GM12878 (cell line): Measurements from ENCODE around the gene COL2A1. TPM values are rescaled to one million over a fixed set of nuclear protein-coding genes. Genes with fewer than 3 reads are reported as not detected.

Experiments used
- ATAC-seq: fragments of 200-7000 bp; cut with Tn5 transposase; 3 replicates; pipeline ENCODE4 v1.9.1; 2020; ENCODE audit warnings: mild to moderate bottlenecking, moderate library complexity
- BruUV-seq: library from RNA; stranded (reverse); fragments of 400-500 nt; replicated peaks from 2 replicates; lab custom pipeline; 2021; lab: Mats Ljungman, UMichigan
- CTCF ChIA-PET: fragments of 300-600 bp; sonication (Branson Sonifier 250); formaldehyde crosslinking; extraction: SDS; loops from one replicate; lab custom pipeline; 2021; ENCODE audit warnings: inconsistent platforms; lab: Yijun Ruan, JAX
- POLR2A ChIA-PET: fragments of 350-600 bp; formaldehyde crosslinking; extraction: SDS; loops from one replicate; lab custom pipeline; 2021; ENCODE audit warnings: inconsistent platforms; lab: Charles Lee
- RAD21 ChIA-PET: fragments of 300-600 bp; sonication (Branson Sonifier 250); formaldehyde crosslinking; loops from one replicate; lab custom pipeline; 2023; ENCODE audit warnings: antibody characterized with exemption; ENCODE audit not compliant: unreplicated experiment; lab: Charles Lee
- SMC1A ChIA-PET: fragments of 300-600 bp; sonication (Branson Sonifier 250); formaldehyde crosslinking; loops from one replicate; lab custom pipeline; 2023; ENCODE audit not compliant: unreplicated experiment, uncharacterized antibody; lab: Charles Lee
- DNase-seq: peaks from one replicate; pipeline ENCODE4 v3.0.0-alpha.2; 2011; ENCODE audit warnings: low read depth, low spot score
- FAIRE-seq: peaks from 3 replicates; lab custom pipeline; 2011; peaks lifted over from hg19 to GRCh38; lab: Jason Lieb, UNC
- H2AFZ ChIP-seq: 2 replicates; pipeline ENCODE4 v1.6.0; 2011; ENCODE audit warnings: low read depth, low read length, control low read depth; ENCODE audit not compliant: control insufficient read depth
- H3K27ac ChIP-seq: 2 replicates; pipeline ENCODE4 v1.5.1; 2011; ENCODE audit warnings: control low read depth; ENCODE audit not compliant: control insufficient read depth, insufficient read depth
- H3K27me3 ChIP-seq, 2 experiments: replicated peaks in 1 of 2; 2 replicates each; pipeline versions ENCODE4 v1.6.0 to v1.6.1; 2011; ENCODE audit warnings: low read length in 1 of 2; ENCODE audit not compliant: control insufficient read depth in 2 of 2, insufficient read depth in 2 of 2
- H3K36me3 ChIP-seq, 2 experiments: 2 replicates each; pipeline ENCODE4 v1.5.1; 2011; ENCODE audit warnings: low read length in 1 of 2; ENCODE audit not compliant: control insufficient read depth in 2 of 2, insufficient read depth in 2 of 2
- H3K4me1 ChIP-seq: 2 replicates; pipeline ENCODE4 v1.6.1; 2011; ENCODE audit warnings: mild to moderate bottlenecking, low read length, moderate library complexity, mixed read lengths; ENCODE audit not compliant: control insufficient read depth, insufficient read depth
- H3K4me2 ChIP-seq: 2 replicates; pipeline ENCODE4 v1.6.0; 2011; ENCODE audit warnings: control low read depth; ENCODE audit not compliant: control insufficient read depth, insufficient read depth
- H3K4me3 ChIP-seq: fragments of 200-600 bp; sonication (generic); 2 replicates; pipeline ENCODE4 v1.5.1; 2016
- H3K79me2 ChIP-seq: 2 replicates; pipeline ENCODE4 v1.6.0; 2011; ENCODE audit warnings: low read length; ENCODE audit not compliant: control insufficient read depth, insufficient read depth
- H3K9ac ChIP-seq: 2 replicates; pipeline ENCODE4 v1.8.0; 2011; ENCODE audit warnings: low read length, control low read depth, mixed read lengths; ENCODE audit not compliant: control insufficient read depth, insufficient read depth
- H3K9me3 ChIP-seq: replicated peaks from 3 replicates; pipeline ENCODE4 v1.5.1; 2011; ENCODE audit warnings: mild to moderate bottlenecking, low read length; ENCODE audit not compliant: control insufficient read depth, insufficient read depth
- H4K20me1 ChIP-seq: 2 replicates; pipeline ENCODE4 v1.6.0; 2011; ENCODE audit not compliant: control insufficient read depth, insufficient read depth
- CBX3 ChIP-seq: fragments of 200-600 bp; sonication (generic); IDR thresholded peaks from 2 replicates; pipeline ENCODE4 v1.6.1; 2016; ENCODE audit warnings: low read depth, borderline replicate concordance
- CHD2 ChIP-seq: IDR thresholded peaks from 2 replicates; pipeline ENCODE4 v1.6.1; 2011; ENCODE audit warnings: low read depth, low read length, improper control_type of control experiment, borderline replicate concordance
- CUX1 ChIP-seq: IDR thresholded peaks from 2 replicates; pipeline ENCODE4 v1.6.1; 2012; ENCODE audit warnings: improper control_type of control experiment, low read depth, low read length; ENCODE audit not compliant: insufficient replicate concordance
- DPF2 ChIP-seq: fragments of 450-650 bp; IDR thresholded peaks from 2 replicates; pipeline ENCODE4 v1.6.1; 2017; ENCODE audit warnings: mild to moderate bottlenecking
- FOXK2 ChIP-seq: fragments of 450-650 bp; IDR thresholded peaks from 2 replicates; pipeline ENCODE4 v1.6.1; 2017; ENCODE audit warnings: mild to moderate bottlenecking, moderate library complexity
- MEF2B ChIP-seq: fragments of 450-650 bp; IDR thresholded peaks from 2 replicates; pipeline ENCODE4 v1.6.1; 2018; ENCODE audit warnings: mild to moderate bottlenecking, moderate library complexity; ENCODE audit not compliant: partially characterized antibody, poor library complexity, severe bottlenecking
- MTA3 ChIP-seq: IDR thresholded peaks from 2 replicates; pipeline ENCODE4 v1.6.1; 2012; ENCODE audit warnings: low read length, inconsistent platforms, borderline replicate concordance
- NFIC ChIP-seq: IDR thresholded peaks from 2 replicates; pipeline ENCODE4 v1.6.1; 2012; ENCODE audit warnings: low read depth, mild to moderate bottlenecking, inconsistent platforms, low read length, moderate library complexity
- NR2F1 ChIP-seq: fragments of 450-650 bp; conservative IDR thresholded peaks from 2 replicates; pipeline ENCODE4 v1.6.1; 2017; ENCODE audit warnings: mild to moderate bottlenecking
- RB1 ChIP-seq: fragments of 450-650 bp; formaldehyde crosslinking; IDR thresholded peaks from 2 replicates; pipeline ENCODE4 v1.6.1; 2017; ENCODE audit warnings: mild to moderate bottlenecking, borderline replicate concordance
- RUNX3 ChIP-seq: IDR thresholded peaks from 2 replicates; pipeline ENCODE4 v1.6.1; 2012; ENCODE audit warnings: low read length, inconsistent platforms
- TCF12 ChIP-seq: IDR thresholded peaks from 2 replicates; pipeline ENCODE4 v1.6.1; 2011; ENCODE audit warnings: low read depth, mild to moderate bottlenecking, low read length
- YY1 ChIP-seq: IDR thresholded peaks from 2 replicates; pipeline ENCODE4 v1.6.1; 2011; ENCODE audit warnings: low read depth, mild to moderate bottlenecking, low read length
- ZBTB11 ChIP-seq: fragments of 450-650 bp; formaldehyde crosslinking; IDR thresholded peaks from 2 replicates; pipeline ENCODE4 v1.5.0; 2022; ENCODE audit warnings: mild to moderate bottlenecking, missing genetic modification characterization
- ZNF207 ChIP-seq: fragments of 450-650 bp; IDR thresholded peaks from 2 replicates; pipeline ENCODE4 v1.6.1; 2014; ENCODE audit warnings: antibody characterized with exemption, mild to moderate bottlenecking, borderline replicate concordance
- ZNF217 ChIP-seq: fragments of 450-650 bp; IDR thresholded peaks from 2 replicates; pipeline ENCODE4 v1.6.1; 2017; ENCODE audit warnings: antibody characterized with exemption, mild to moderate bottlenecking
- WGBS: methylation state at CpG from one replicate; pipeline ENCODE4 v1.1.6; 2016; ENCODE audit warnings: low lambda C conversion rate; ENCODE audit not compliant: insufficient replicate concordance, insufficient coverage; ENCODE audit errors: missing lambda C conversion rate; 5-methylcytosine and 5-hydroxymethylcytosine counted together
- in situ Hi-C: fragments of 300-500 bp; cut with MboI; formaldehyde crosslinking; loops from 9 replicates; pipeline ENCODE4 v1.14.3; 2018; ENCODE audit warnings: mixed read lengths
- intact Hi-C: fragments of 100-400 bp; cut with micrococcal nuclease; formaldehyde crosslinking; loops from one replicate; pipeline ENCODE4 v1.14.2; 2022; ENCODE audit not compliant: unreplicated experiment
- polyA plus RNA-seq, 11 experiments: library from polyadenylated mRNA; depleted of rRNA in 4 of 11; unstranded in 6 of 11; stranded (reverse) in 5 of 11; fragments of >200 nt; fragmentation: Nextera tagmentation in 4 of 11; fragmentation: Illumina TruSeq in 1 of 11; extraction: Ambion mirVana in 4 of 11; extraction: Trizol in 1 of 11; gene quantifications; 1 replicate in 1 of 11; 2 replicates in 10 of 11; pipeline versions ENCODE4 v1.2.1 to v1.2.3, GENCODE V29; 2011 to 2016; ENCODE audit warnings: inconsistent platforms in 2 of 11, missing spikeins in 2 of 11, low read depth in 1 of 11
- total RNA-seq, 4 experiments: library from RNA; depleted of rRNA in 3 of 4; stranded (reverse); fragments of >200 nt in 3 of 4; fragmentation: Illumina TruSeq in 1 of 4; extraction: Trizol in 1 of 4; gene quantifications; 2 replicates each; pipeline versions ENCODE4 v1.2.1 to v1.2.3, GENCODE V29; 2013 to 2021

Gene COL2A1
- total and polyA plus RNA-seq, 10 of the 15 experiments (the other 5 are each of a cell fraction or from before 2014, with no cell fraction given), result 0.06 to 0.67 (median 0.19) TPM; not detected in 1

GRCh38 chr12:47941475-47941780 is 62.8 kb downstream of the COL2A1 start:
- no TSS peak for BruUV-seq
- Histone ChIP-seq H3K36me3 (no peaks in the 10 kb centered on the region), H3K4me1 (no peaks in the 10 kb centered on the region), H3K4me2 (no peak overlapping the region), H4K20me1 (no peaks in the 10 kb centered on the region), H3K79me2 (no peaks in the 10 kb centered on the region), H3K27me3 (no peaks in the 10 kb centered on the region; a peak in 2 of 4 replicates), H3K9me3 (no peaks in the 10 kb centered on the region), H3K27ac (no peak overlapping the region), H2AFZ (no peak overlapping the region), H3K4me3 (no peak overlapping the region), H3K9ac (no peak overlapping the region)
- ATAC-seq, result no peak
- ChIA-PET SMC1A (no interaction called here), CTCF (no interaction called here), RAD21 (interaction anchor here (1.0 kb wide), 1 partner anchor 103 kb away, joined by 3 read pairs; no protein-coding TSS in a partner anchor), POLR2A (no interaction called here)
- in situ Hi-C loops, result no loop called here
- intact Hi-C loops, result no loop called here
- WGBS, result 80% methylated on average over 9 of the region's 9 CpGs
- FAIRE-seq, result no peak
- TF ChIP-seq NR2F1 (no peak), CUX1 (no peak), RUNX3 (no peak), CBX3 (no peak), FOXK2 (no peak), RB1 (no peak), ZNF217 (no peak), DPF2 (no peak), MEF2B (no peak), MTA3 (no peak), ZBTB11 (no peak), ZNF207 (no peak), YY1 (no peak), CHD2 (no peak), NFIC (no peak), TCF12 (no peak)
- DNase-seq, result no peak
